SJSA1 (cell line): ENCODE results near the gene NSMF. TPM values are rescaled to one million over a fixed set of nuclear protein-coding genes. Genes with fewer than 3 reads are reported as not detected.
A peak's percentile ranks its signal among the peaks of the same experiment; 100 is the strongest.

Experiments used
- DNase-seq, 2 experiments: peaks; one replicate each; pipeline ENCODE4 v3.0.0-alpha.2; 2015 to 2020; ENCODE audit warnings: low spot score in 2 of 2, low read depth in 1 of 2
- H3K27ac ChIP-seq: fragments of 250-450 bp; sonication (Bioruptor Pico); 2 replicates; pipeline ENCODE4 v1.5.1; 2020; ENCODE audit warnings: mild to moderate bottlenecking, moderate library complexity
- H3K27me3 ChIP-seq: fragments of 250-450 bp; sonication (Bioruptor Pico); replicated peaks from 2 replicates; pipeline ENCODE4 v1.5.1; 2020; ENCODE audit warnings: mild to moderate bottlenecking, moderate library complexity
- H3K36me3 ChIP-seq: fragments of 250-450 bp; sonication (Bioruptor Pico); 2 replicates; pipeline ENCODE4 v1.5.1; 2020; ENCODE audit warnings: mild to moderate bottlenecking
- H3K4me1 ChIP-seq: fragments of 250-450 bp; sonication (Bioruptor Pico); replicated peaks from 2 replicates; pipeline ENCODE4 v1.6.1; 2021; ENCODE audit warnings: mild to moderate bottlenecking
- H3K4me3 ChIP-seq: fragments of 250-450 bp; sonication (Bioruptor Pico); 2 replicates; pipeline ENCODE4 v1.5.1; 2020; ENCODE audit warnings: mild to moderate bottlenecking
- H3K9me3 ChIP-seq: fragments of 250-450 bp; sonication (Bioruptor Pico); replicated peaks from 2 replicates; pipeline ENCODE4 v1.5.1; 2020; ENCODE audit warnings: mild to moderate bottlenecking
- total RNA-seq: library from RNA; depleted of rRNA; stranded (reverse); fragments of >200 nt; shearing (Covaris generic); gene quantifications from 2 replicates; pipeline ENCODE4 v1.2.3, GENCODE V29; 2014; rRNA removed

The NSMF gene
- 11.6 and 17.9 TPM in 2 replicates for total RNA-seq

GRCh38 chr9:137459152-137459600, at the start of gene NSMF:
NSMF (minus strand) TSS chr9:137459334; CDS start chr9:137459102, 232 bp downstream.
- Histone ChIP-seq H3K27me3 (no peaks in the 10 kb centered on the region), H3K4me3 (peak within 1 kb of the TSS; percentile 84), H3K27ac (peak within 1 kb of the TSS; percentile 50), H3K4me1 (peaks cover 45% of the 10 kb centered on the region), H3K36me3 (peaks cover 37% of the 10 kb centered on the region), H3K9me3 (peaks cover 6% of the 10 kb centered on the region; the same call in 1 of the 2 replicates)
- DNase-seq: peak; percentile 82 to 91

GRCh38 chr9:137506702-137507171, 47.6 kb upstream of the NSMF start:
- Histone ChIP-seq H3K4me1 (0 out of 2 replicates have a peak, but pooled peaks cover 3% of the 10 kb centered on the region), H3K36me3 (no peaks in the 10 kb centered on the region), H3K9me3 (no peaks in the 10 kb centered on the region), H3K4me3 (no peak overlapping the region), H3K27ac (no peak overlapping the region), H3K27me3 (no peaks in the 10 kb centered on the region; the same call in 1 of the 2 replicates)
- no peak for DNase-seq

- H3K36me3 ChIP-seq: no peaks in the 10 kb centered on the region
- no peak overlapping the region for H3K4me3 ChIP-seq
- no peak for DNase-seq
- H3K9me3 ChIP-seq: no peaks in the 10 kb centered on the region
- H3K27ac ChIP-seq: no peak overlapping the region
- H3K27me3 ChIP-seq: no peaks in the 10 kb centered on the region; the same call in 1 of the 2 replicates
- 0 out of 2 replicates have a peak, but pooled peaks cover 3% of the 10 kb centered on the region for H3K4me1 ChIP-seq
Measured at GRCh38 chr9:137506274-137506673, 47.1 kb upstream of the NSMF start.

- DNase-seq: no peak
- Histone ChIP-seq H3K9me3 (no peaks in the 10 kb centered on the region), H3K27ac (no peak overlapping the region), H3K27me3 (no peaks in the 10 kb centered on the region; the same call in 1 of the 2 replicates), H3K4me3 (no peak overlapping the region), H3K4me1 (0 out of 2 replicates have a peak, but pooled peaks cover 3% of the 10 kb centered on the region), H3K36me3 (no peaks in the 10 kb centered on the region)
Measured at GRCh38 chr9:137505421-137506140, 46.4 kb upstream of the NSMF start.

- Histone ChIP-seq H3K4me1 (0 out of 2 replicates have a peak, but pooled peaks cover 3% of the 10 kb centered on the region), H3K4me3 (no peak overlapping the region), H3K9me3 (no peaks in the 10 kb centered on the region), H3K27me3 (no peaks in the 10 kb centered on the region; the same call in 1 of the 2 replicates), H3K27ac (no peak overlapping the region), H3K36me3 (no peaks in the 10 kb centered on the region)
- no peak for DNase-seq
Measured at GRCh38 chr9:137504432-137504777, 45.3 kb upstream of the NSMF start.

GRCh38 chr9:137502008-137502911, 43.1 kb upstream of the NSMF start:
- H3K9me3 ChIP-seq: no peaks in the 10 kb centered on the region
- no peaks in the 10 kb centered on the region for H3K36me3 ChIP-seq
- 0 out of 2 replicates have a peak, but pooled peaks cover 3% of the 10 kb centered on the region for H3K4me1 ChIP-seq
- no peaks in the 10 kb centered on the region; the same call in 1 of the 2 replicates for H3K27me3 ChIP-seq
- H3K4me3 ChIP-seq: no peak overlapping the region
- peak in 1 of 2 experiments; percentile 53 for DNase-seq
- no peak overlapping the region for H3K27ac ChIP-seq

GRCh38 chr9:137501457-137501856, 42.3 kb upstream of the NSMF start:
- H3K27me3 ChIP-seq: no peaks in the 10 kb centered on the region
- no peaks in the 10 kb centered on the region for H3K9me3 ChIP-seq
- no peak overlapping the region for H3K4me3 ChIP-seq
- H3K4me1 ChIP-seq: no peaks in the 10 kb centered on the region
- no peaks in the 10 kb centered on the region for H3K36me3 ChIP-seq
- DNase-seq: no peak
- no peak overlapping the region for H3K27ac ChIP-seq

GRCh38 chr9:137500666-137501397, 41.7 kb upstream of the NSMF start:
- no peaks in the 10 kb centered on the region for H3K36me3 ChIP-seq
- no peaks in the 10 kb centered on the region for H3K9me3 ChIP-seq
- H3K27me3 ChIP-seq: no peaks in the 10 kb centered on the region
- no peak overlapping the region for H3K27ac ChIP-seq
- no peaks in the 10 kb centered on the region for H3K4me1 ChIP-seq
- no peak overlapping the region for H3K4me3 ChIP-seq
- DNase-seq: no peak

- no peak for DNase-seq
- Histone ChIP-seq H3K27ac (no peak overlapping the region), H3K9me3 (no peaks in the 10 kb centered on the region), H3K4me1 (no peaks in the 10 kb centered on the region), H3K4me3 (no peak overlapping the region), H3K36me3 (no peaks in the 10 kb centered on the region), H3K27me3 (no peaks in the 10 kb centered on the region)
Measured at GRCh38 chr9:137499858-137500661, 40.9 kb upstream of the NSMF start.

- H3K27ac ChIP-seq: no peak overlapping the region
- no peak overlapping the region for H3K4me3 ChIP-seq
- H3K9me3 ChIP-seq: no peaks in the 10 kb centered on the region
- no peak for DNase-seq
- H3K27me3 ChIP-seq: no peaks in the 10 kb centered on the region
- H3K36me3 ChIP-seq: no peaks in the 10 kb centered on the region
- H3K4me1 ChIP-seq: no peaks in the 10 kb centered on the region
Measured at GRCh38 chr9:137499416-137499815, 40.3 kb upstream of the NSMF start.

- H3K36me3 ChIP-seq: no peaks in the 10 kb centered on the region
- DNase-seq: no peak
- no peaks in the 10 kb centered on the region for H3K27me3 ChIP-seq
Measured at GRCh38 chr9:137498720-137499150, 39.6 kb upstream of the NSMF start.

GRCh38 chr9:137497921-137498719, 39.0 kb upstream of the NSMF start:
- no peak overlapping the region for H3K4me3 ChIP-seq
- H3K27ac ChIP-seq: no peak overlapping the region
- H3K27me3 ChIP-seq: no peaks in the 10 kb centered on the region
- no peak for DNase-seq
- no peaks in the 10 kb centered on the region for H3K9me3 ChIP-seq
- H3K36me3 ChIP-seq: no peaks in the 10 kb centered on the region
- no peaks in the 10 kb centered on the region for H3K4me1 ChIP-seq

More at GRCh38 chr9:137498720-137499150, 39.6 kb upstream of the NSMF start:
- H3K9me3 ChIP-seq: no peaks in the 10 kb centered on the region
- H3K27ac ChIP-seq: no peak overlapping the region
- no peak overlapping the region for H3K4me3 ChIP-seq
- H3K4me1 ChIP-seq: no peaks in the 10 kb centered on the region
